Measurements from ENCODE around the gene SEC14L2.
"Not testable (repeated sequence)": the region's sequence is repeated elsewhere in the genome, so short reads cannot be mapped to it uniquely, and the experiment has no call there.

SEC14L2 gene

GRCh38 chr22:30455075-30455840, 58.4 kb downstream of the SEC14L2 start:
- DNase-seq (ENCODE audit: low read depth), result no peak

GRCh38 chr22:30457981-30458380, 61.2 kb downstream of the SEC14L2 start:
- no peak for DNase-seq (ENCODE audit: low read depth)

GRCh38 chr22:30459181-30460052, 62.6 kb downstream of the SEC14L2 start:
- DNase-seq (ENCODE audit: low read depth), result no peak

- no peak for DNase-seq (ENCODE audit: low read depth)
Observed at GRCh38 chr22:30460147-30460546, 63.3 kb downstream of the SEC14L2 start.

GRCh38 chr22:30460555-30460954, 63.7 kb downstream of the SEC14L2 start:
- not testable (repeated sequence) for DNase-seq (ENCODE audit: low read depth)

- no peak for DNase-seq (ENCODE audit: low read depth)
Observed at GRCh38 chr22:30469165-30469564, 72.3 kb downstream of the SEC14L2 start.

- no peak for DNase-seq (ENCODE audit: low read depth)
Observed at GRCh38 chr22:30470655-30471054, 73.8 kb downstream of the SEC14L2 start.

- DNase-seq (ENCODE audit: low read depth), result no peak
Observed at GRCh38 chr22:30471616-30472318, 74.9 kb downstream of the SEC14L2 start, which contains the start of gene SEC14L3. SEC14L3 (minus strand) TSS chr22:30472017; CDS start chr22:30471958, 59 bp downstream.

GRCh38 chr22:30472994-30473720, 76.3 kb downstream of the SEC14L2 start:
- DNase-seq (ENCODE audit: low read depth), result no peak

- DNase-seq (ENCODE audit: low read depth), result no peak
Observed at GRCh38 chr22:30474121-30474520, 77.3 kb downstream of the SEC14L2 start.
